Osteoblast (primary cell): ENCODE measurements around the gene MYO3B. TPM values are rescaled to one million over a fixed set of nuclear protein-coding genes. Genes with fewer than 3 reads are reported as not detected.
A peak's percentile ranks its signal among the peaks of the same experiment; 100 is the strongest.
"Not testable (repeated sequence)": the region's sequence is repeated elsewhere in the genome, so short reads cannot be mapped to it uniquely, and the experiment has no call there.

Experiments
- DNase-seq: peaks from one replicate; pipeline ENCODE4 v3.0.0; 2011; ENCODE audit warnings: low spot score, mixed read lengths; ENCODE audit not compliant: insufficient read length; ENCODE audit errors: missing footprints
- H2AFZ ChIP-seq: 2 replicates; pipeline ENCODE4 v1.6.0; 2011; ENCODE audit warnings: mild to moderate bottlenecking, low read length
- H3K27ac ChIP-seq: 2 replicates; pipeline ENCODE4 v1.5.1; 2011; ENCODE audit warnings: mild to moderate bottlenecking, low read depth, low read length, moderate library complexity
- H3K27me3 ChIP-seq: 2 replicates; pipeline ENCODE4 v1.6.0; 2012; ENCODE audit warnings: mild to moderate bottlenecking, control low read depth, inconsistent platforms, low read length, moderate library complexity; ENCODE audit not compliant: insufficient read depth
- H3K36me3 ChIP-seq: 2 replicates; pipeline ENCODE4 v1.5.1; 2011; ENCODE audit warnings: mild to moderate bottlenecking, low read length, control low read depth, moderate library complexity; ENCODE audit not compliant: insufficient read depth
- H3K4me1 ChIP-seq: 2 replicates; pipeline ENCODE4 v1.5.1; 2011; ENCODE audit warnings: mild to moderate bottlenecking, low read length, control low read depth, moderate library complexity; ENCODE audit not compliant: insufficient read depth
- H3K4me2 ChIP-seq: 2 replicates; pipeline ENCODE4 v1.6.0; 2011; ENCODE audit warnings: mild to moderate bottlenecking, low read length; ENCODE audit not compliant: insufficient read depth
- H3K4me3 ChIP-seq: fragments of 200-600 bp; sonication (generic); 3 replicates; pipeline ENCODE4 v1.5.1; 2012; ENCODE audit warnings: mild to moderate bottlenecking, low read length, inconsistent platforms; ENCODE audit not compliant: insufficient read depth
- H3K79me2 ChIP-seq: 2 replicates; pipeline ENCODE4 v1.6.0; 2012; ENCODE audit warnings: mild to moderate bottlenecking, low read length, control low read depth, inconsistent platforms; ENCODE audit not compliant: insufficient read depth
- H3K9me3 ChIP-seq: 2 replicates; pipeline ENCODE4 v1.5.1; 2011; ENCODE audit warnings: low read depth, low read length, control low read depth
- H4K20me1 ChIP-seq: 2 replicates; pipeline ENCODE4 v1.6.0; 2012; ENCODE audit warnings: mild to moderate bottlenecking, low read length, control low read depth; ENCODE audit not compliant: insufficient read depth
- CTCF ChIP-seq: IDR thresholded peaks from 2 replicates; pipeline ENCODE4 v1.5.1; 2011; ENCODE audit warnings: mild to moderate bottlenecking, low read depth, low read length, moderate library complexity; ENCODE audit errors: extremely low read depth
- total RNA-seq: library from RNA; depleted of rRNA; stranded (reverse); fragments of >200 nt; gene quantifications from 2 replicates; pipeline ENCODE4 v1.2.3, GENCODE V29; 2012

MYO3B gene
- total RNA-seq, 1 donor = 0.36 TPM

DNA sequence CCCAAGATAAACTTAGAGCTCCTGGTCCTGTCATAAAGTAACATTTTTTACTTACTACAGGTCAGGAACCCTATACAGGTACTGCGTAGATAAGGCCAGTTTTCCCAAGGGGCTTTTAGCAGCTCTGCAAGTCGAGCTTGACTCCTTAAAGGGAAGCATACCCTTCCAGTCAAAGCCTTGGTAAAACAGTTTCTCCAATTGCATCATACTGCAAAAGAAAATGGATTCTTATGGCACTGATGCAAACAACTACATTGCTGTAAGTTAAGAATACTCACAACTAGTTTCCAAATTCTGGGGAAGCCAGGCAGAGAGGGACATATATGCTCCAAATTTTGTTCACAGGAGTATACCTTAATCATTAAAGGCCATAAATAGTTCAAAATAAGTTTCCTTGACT lies 31.0 kb downstream of the MYO3B start:
- Histone ChIP-seq H3K4me2 (no peak overlapping the region), H3K4me1 (peaks cover 5% of the 10 kb centered on the region), H2AFZ (no peak overlapping the region), H4K20me1 (no peaks in the 10 kb centered on the region), H3K27me3 (no peaks in the 10 kb centered on the region), H3K79me2 (no peaks in the 10 kb centered on the region), H3K4me3 (no peak overlapping the region), H3K27ac (no peak overlapping the region), H3K36me3 (no peaks in the 10 kb centered on the region), H3K9me3 (no peaks in the 10 kb centered on the region)
- no peak for DNase-seq
- no peak for TF ChIP-seq CTCF

GRCh38 chr2:170212625-170213280 lies 34.8 kb downstream of the MYO3B start:
- Histone ChIP-seq H4K20me1 (no peaks in the 10 kb centered on the region), H3K36me3 (no peaks in the 10 kb centered on the region), H3K9me3 (no peaks in the 10 kb centered on the region), H3K4me3 (peak overlapping the region; percentile 31), H3K4me1 (peaks cover 5% of the 10 kb centered on the region), H3K79me2 (no peaks in the 10 kb centered on the region), H3K27ac (no peak overlapping the region), H3K4me2 (peak overlapping the region; percentile 64), H2AFZ (peak overlapping the region; percentile 67), H3K27me3 (no peaks in the 10 kb centered on the region)
- no peak for DNase-seq
- TF ChIP-seq CTCF = no peak

DNA sequence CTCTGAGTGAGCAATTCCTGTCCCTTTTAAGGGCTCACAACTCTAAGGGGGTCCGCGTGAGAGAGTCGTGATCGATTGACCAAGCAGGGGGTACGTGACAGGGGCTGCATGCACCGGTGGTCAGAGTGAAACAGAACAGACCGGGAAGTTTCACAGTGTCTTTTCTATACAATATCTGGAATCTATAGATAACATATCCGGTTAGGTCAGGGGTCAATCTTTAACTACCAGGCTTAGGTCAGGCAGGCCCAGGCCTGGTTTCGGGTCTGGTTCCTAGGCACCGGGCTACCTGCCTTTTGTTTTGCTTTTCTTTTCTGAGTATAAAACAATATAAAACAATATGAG lies 35.3 kb downstream of the MYO3B start:
- H4K20me1 ChIP-seq, H3K4me1 ChIP-seq, H3K27ac ChIP-seq, H3K9me3 ChIP-seq, H3K36me3 ChIP-seq, H3K27me3 ChIP-seq, DNase-seq, H3K79me2 ChIP-seq: not testable (repeated sequence)
- H3K4me2 ChIP-seq = peak overlapping the region; percentile 64
- H3K4me3 ChIP-seq = peak overlapping the region; percentile 31
- H2AFZ ChIP-seq = peak overlapping the region; percentile 67

- no peaks in the 10 kb centered on the region for H3K79me2 ChIP-seq
- no peaks in the 10 kb centered on the region for H4K20me1 ChIP-seq
- no peaks in the 10 kb centered on the region for H3K27me3 ChIP-seq
- H3K27ac ChIP-seq = no peak overlapping the region
- H3K4me2 ChIP-seq = no peak overlapping the region
- H3K9me3 ChIP-seq = no peaks in the 10 kb centered on the region
- no peak overlapping the region for H3K4me3 ChIP-seq
- TF ChIP-seq CTCF = no peak
- DNase-seq = no peak
- H3K36me3 ChIP-seq = no peaks in the 10 kb centered on the region
- H2AFZ ChIP-seq = no peak overlapping the region
- peaks cover 5% of the 10 kb centered on the region for H3K4me1 ChIP-seq
Observed at GRCh38 chr2:170213651-170214050, 35.7 kb downstream of the MYO3B start.
